Measurements from ENCODE around the gene GBX1.

The GBX1 gene

DNA sequence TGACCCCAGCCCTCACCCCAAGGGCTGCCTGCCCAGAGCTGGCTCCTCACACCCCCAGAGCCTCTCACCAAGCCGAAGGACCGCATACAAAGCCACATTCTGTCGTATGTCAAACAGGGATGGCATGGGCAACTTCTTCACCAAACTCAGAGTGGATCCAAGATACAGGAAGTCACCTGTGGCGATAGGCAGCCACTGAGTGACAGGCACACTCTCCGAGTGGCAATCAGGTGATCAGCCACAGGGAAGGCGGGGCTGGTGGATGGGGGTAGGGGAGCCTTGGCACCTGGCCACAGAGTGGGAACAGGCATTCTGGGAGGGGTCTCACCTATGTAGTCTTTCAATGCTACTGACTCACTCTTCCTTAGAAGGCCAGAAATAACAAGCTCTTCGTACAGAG, 26.7 kb upstream of the GBX1 start:
- DNase-seq (ENCODE audit: low read depth), result no peak
- TF ChIP-seq, protein P1, sequence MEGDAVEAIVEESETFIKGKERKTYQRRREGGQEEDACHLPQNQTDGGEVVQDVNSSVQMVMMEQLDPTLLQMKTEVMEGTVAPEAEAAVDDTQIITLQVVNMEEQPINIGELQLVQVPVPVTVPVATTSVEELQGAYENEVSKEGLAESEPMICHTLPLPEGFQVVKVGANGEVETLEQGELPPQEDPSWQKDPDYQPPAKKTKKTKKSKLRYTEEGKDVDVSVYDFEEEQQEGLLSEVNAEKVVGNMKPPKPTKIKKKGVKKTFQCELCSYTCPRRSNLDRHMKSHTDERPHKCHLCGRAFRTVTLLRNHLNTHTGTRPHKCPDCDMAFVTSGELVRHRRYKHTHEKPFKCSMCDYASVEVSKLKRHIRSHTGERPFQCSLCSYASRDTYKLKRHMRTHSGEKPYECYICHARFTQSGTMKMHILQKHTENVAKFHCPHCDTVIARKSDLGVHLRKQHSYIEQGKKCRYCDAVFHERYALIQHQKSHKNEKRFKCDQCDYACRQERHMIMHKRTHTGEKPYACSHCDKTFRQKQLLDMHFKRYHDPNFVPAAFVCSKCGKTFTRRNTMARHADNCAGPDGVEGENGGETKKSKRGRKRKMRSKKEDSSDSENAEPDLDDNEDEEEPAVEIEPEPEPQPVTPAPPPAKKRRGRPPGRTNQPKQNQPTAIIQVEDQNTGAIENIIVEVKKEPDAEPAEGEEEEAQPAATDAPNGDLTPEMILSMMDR (IDR thresholded peaks at IDR 0.05; ENCODE audit: low read depth, low read length, missing control alignments), result no peak

DNA sequence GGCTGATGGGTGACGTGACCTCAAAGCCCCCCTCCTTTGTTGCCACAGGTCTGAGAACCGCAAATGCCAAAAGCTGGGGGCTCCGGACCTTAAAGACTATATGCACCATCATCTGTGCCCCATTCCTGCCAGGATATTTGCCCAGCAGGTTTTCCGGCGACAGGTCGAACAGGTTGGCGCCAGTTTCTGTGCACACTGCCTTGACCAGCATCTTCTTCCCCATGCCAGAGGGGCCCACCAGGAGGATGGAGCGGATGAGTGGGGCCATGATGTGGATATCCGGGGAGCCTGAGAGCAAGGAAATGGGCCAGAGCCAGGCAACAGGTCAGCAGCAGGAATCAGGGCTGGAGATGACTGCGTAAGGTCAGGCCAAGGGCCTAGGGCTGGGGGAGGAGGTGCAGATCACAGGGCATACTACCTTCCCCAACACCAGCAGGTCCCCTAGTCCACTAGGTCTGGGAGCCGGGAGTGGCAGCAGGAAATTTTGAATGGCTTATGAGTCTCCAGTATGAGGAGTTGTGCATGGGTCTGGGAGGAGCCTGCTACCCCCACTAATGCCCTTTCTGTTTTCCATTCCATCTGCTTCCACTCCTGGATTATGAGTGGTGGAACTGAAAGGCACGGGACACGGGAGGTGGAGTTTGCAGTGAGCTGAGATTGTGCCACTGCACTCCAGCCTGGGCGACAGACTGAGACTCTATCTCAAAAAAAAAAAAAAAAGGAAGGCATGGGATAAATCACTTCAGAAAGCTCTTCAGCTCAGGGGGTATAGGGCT, 25.9 kb upstream of the GBX1 start:
- TF ChIP-seq, protein P1 (IDR thresholded peaks at IDR 0.05; ENCODE audit: low read depth, low read length, missing control alignments), result no peak
- H3K4me3 ChIP-seq (ENCODE audit: low read depth, low read length), result no peak overlapping the region
- DNase-seq (ENCODE audit: low read depth), result no peak

More for the DNA sequence above, 26.7 kb upstream of the GBX1 start:
- no peak overlapping the region for H3K4me3 ChIP-seq (ENCODE audit: low read depth, low read length)

DNA sequence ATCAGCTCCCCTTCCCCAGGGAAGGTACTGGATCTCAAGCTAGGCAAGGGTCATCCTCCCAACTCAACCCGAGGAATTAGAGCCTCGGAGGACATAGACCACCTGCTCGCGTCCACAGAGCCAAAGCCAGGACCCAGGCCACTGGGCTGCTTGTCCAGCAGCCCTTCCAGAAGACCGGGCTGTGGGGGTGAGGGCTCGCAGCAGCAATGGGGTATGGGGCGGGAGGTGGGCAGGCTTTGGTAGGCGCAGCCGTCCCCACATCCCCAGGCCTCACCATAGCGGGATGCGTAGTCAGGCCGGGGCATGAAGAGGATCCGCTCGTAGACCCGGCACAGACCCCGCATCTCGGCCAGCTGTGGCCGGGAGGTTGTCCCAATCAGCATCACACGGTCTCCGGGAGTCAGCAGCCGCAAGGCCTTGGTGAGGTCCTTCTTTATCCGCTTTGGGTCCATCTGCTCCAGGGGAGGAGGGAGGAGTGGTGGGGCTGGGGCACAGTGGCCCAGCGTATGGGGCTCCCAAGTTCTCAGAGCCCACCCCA, 24.6 kb upstream of the GBX1 start:
- TF ChIP-seq, protein P1 (IDR thresholded peaks at IDR 0.05; ENCODE audit: low read depth, low read length, missing control alignments), result no peak
- H3K4me3 ChIP-seq (ENCODE audit: low read depth, low read length), result no peak overlapping the region
- no peak for DNase-seq (ENCODE audit: low read depth)

DNA sequence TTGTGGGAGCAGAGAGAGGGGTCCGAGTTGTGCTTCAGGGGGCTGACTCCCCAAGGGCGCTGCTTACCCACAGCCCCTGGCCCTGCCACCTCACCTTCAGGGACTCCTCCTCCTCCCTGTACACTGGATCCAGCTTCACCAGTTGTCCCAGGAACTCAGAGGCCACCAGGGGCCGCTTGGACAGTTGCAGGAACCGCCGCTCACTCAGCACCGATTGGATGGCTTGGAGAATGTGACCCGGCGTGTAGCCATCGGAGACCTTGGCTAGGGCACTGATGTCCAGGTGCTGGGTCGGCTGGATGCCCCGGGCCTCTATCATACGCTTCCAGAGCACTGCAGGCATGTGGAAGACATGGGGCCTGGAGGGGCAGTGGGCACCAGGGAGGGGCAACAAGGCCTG, 24.1 kb upstream of the GBX1 start:
- TF ChIP-seq, protein P1 (IDR thresholded peaks at IDR 0.05; ENCODE audit: low read depth, low read length, missing control alignments), result no peak
- DNase-seq (ENCODE audit: low read depth), result no peak
- no peak overlapping the region for H3K4me3 ChIP-seq (ENCODE audit: low read depth, low read length)

DNA sequence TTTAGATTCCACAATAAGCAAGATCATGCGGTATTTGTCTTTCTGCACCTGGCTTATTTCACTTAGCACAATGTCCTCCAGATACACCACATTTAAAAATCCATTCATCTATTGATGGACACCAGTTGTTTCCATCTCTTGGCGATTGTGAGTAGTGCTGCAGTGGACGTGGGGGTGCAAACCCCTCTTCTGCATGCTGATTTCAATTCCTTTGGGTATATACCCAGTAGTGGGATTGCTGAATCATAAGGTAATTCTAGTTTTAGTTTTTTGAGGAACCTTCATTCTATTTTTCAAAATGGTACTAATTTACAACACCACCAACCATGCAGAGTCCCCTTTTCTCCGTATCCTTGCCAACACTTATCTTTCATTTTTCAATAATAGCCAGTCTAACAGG, 21.5 kb upstream of the GBX1 start:
- no peak overlapping the region for H3K4me3 ChIP-seq (ENCODE audit: low read depth, low read length)
- TF ChIP-seq, protein P1 (IDR thresholded peaks at IDR 0.05; ENCODE audit: low read depth, low read length, missing control alignments), result no peak
- DNase-seq (ENCODE audit: low read depth), result no peak

DNA sequence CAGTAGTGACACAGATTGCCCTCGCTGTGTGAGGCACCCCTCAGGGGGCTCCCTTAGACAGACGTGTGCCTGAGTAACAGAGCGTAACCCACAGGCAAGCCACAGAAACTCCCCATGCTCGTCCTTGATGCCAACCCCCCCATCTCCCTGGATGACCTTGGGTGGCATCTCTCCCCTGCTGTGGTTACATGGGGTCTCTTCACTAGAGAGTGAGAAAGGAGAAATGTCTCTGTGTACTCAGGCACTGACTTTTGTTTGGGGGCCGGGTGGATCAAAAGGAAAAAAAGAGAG, 20.7 kb upstream of the GBX1 start:
- DNase-seq (ENCODE audit: low read depth), result no peak
- TF ChIP-seq, protein P1 (IDR thresholded peaks at IDR 0.05; ENCODE audit: low read depth, low read length, missing control alignments), result no peak
- H3K4me3 ChIP-seq (ENCODE audit: low read depth, low read length), result no peak overlapping the region

Measured in GM12864 (cell line).